Ovary (tissue), 3 donors: Measurements from ENCODE around the gene AGL.

Experiments
- CTCF ChIP-seq, 3 donors: fragments of 450-650 bp in 2 of 3; fragments of 200-600 bp in 1 of 3; IDR thresholded peaks; one replicate each; pipeline versions ENCODE4 v1.5.1 to v1.8.0; 2016 to 2022; ENCODE audit warnings: antibody characterized with exemption in 3 of 3, mild to moderate bottlenecking in 1 of 3
- EP300 ChIP-seq: sonication (generic); formaldehyde crosslinking; IDR thresholded peaks from one replicate; pipeline ENCODE4 v1.6.1; 2017; ENCODE audit warnings: antibody characterized with exemption
- POLR2A ChIP-seq: fragments of 450-650 bp; IDR thresholded peaks from one replicate; pipeline ENCODE4 v1.6.1; 2017; ENCODE audit warnings: antibody characterized with exemption, mild to moderate bottlenecking, moderate library complexity
- donor health status: DM: no; HTN: no; CAD: no.

GRCh38 chr1:99969260-99969728 lies 119.1 kb downstream of the AGL start:
- no peak for TF ChIP-seq POLR2A
- TF ChIP-seq CTCF (IDR thresholded peaks at IDR 0.05), result no peak
- no peak for TF ChIP-seq EP300
